HG03175 (cell line): ENCODE measurements around the gene SCG5.
"Not testable (repeated sequence)": the region's sequence is repeated elsewhere in the genome, so short reads cannot be mapped to it uniquely, and the experiment has no call there.

Experiments used
- ATAC-seq: cut with Tn5 transposase; IDR thresholded peaks from one replicate; pipeline ENCODE4 v1.9.1; 2021; ENCODE audit warnings: mild to moderate bottlenecking, moderate library complexity; ENCODE audit not compliant: unreplicated experiment

SCG5 gene, protein sequence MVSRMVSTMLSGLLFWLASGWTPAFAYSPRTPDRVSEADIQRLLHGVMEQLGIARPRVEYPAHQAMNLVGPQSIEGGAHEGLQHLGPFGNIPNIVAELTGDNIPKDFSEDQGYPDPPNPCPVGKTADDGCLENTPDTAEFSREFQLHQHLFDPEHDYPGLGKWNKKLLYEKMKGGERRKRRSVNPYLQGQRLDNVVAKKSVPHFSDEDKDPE

DNA sequence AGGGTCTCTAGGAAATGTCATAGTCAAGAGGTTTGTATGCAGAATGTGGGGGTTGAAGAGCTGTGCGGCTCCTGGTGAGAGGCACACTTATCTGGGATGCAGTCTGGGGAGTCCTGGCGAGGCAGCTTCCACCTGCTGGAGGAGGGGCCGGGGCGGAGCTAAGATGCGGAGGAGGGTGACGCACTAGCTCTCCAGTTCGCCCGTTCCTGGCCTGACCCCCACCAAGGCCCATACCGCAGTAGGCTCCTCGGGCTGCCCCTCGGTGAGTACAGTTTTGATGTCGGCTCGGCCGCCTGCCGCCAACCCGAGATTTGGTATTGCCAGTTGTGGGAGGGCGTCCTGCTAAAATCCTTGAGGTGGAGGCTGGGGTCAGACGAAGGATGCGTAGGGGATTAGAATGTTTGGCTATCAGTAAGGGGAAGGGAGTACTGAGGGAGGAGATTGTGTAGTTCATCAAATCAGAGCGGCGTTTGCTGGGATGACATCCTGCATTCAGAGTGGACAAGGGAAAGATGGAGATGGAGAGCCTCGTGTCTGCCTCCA is at the start of gene SCG5:
Gene SCG5 (plus strand): TSS at position 194 of the 543 bp plus-strand sequence. CDS start 1,883 bp downstream, outside the sequence.
- no peak for ATAC-seq

DNA sequence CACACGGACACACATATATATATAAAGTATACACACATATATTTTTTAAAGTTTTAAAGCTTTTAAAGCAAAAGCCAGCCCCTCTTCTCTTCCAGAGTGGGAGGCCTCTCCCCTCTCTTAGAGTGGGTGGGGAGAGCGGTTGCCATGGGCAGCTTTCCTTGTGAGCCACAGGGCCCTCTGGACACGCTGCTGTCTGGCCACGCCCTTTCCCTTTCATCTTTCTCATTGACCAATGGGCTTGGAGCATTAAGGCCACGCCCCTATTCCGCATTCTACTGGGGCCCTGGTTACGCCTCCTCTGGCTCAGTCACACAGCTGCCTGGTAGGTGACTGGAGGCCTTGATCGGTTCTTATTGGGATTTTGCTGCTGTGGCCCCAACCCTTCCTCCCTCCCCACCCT is 48.4 kb upstream of the SCG5 start, which contains the start of gene GOLGA8N:
Gene GOLGA8N (plus strand): TSS at position 306 of the 400 bp plus-strand sequence.
- not testable (repeated sequence) for ATAC-seq

DNA sequence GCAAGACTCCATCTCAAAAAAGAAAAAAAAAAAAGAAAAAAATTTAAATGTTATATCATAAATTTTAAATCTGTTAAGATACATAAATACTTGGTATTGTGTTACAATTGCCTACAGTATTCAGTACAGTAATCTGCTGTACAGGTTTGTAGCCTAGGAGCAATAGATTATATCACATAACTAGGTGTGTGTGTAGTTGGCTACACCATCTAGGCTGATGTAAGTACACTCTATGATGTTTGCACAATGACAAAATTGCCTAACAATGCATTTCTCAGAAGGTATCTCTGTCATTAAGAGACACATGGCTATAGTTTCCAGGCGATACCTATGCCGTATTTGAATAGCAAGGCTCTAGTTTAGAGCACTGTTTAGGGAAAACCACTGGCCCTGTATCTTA is 32.0 kb upstream of the SCG5 start:
- ATAC-seq = not testable (repeated sequence)

DNA sequence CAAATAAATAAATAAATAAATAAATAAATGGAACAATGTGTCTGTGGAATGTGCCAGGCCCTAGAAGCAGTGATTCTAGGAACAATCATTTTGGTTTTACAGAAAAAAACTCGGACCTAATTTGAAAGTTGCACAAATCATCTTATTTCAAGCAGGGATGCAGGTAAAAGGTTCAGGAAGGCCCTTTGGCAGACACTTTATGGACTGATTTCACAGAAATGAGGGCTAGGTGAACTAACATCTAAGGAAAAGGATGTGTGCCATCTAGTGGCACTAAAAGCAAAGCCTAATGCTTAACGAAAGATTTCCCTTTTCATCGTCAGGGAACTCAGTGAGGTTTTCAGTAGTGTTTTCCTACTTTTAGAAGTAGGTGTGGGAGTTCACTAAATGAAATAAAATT is 30.8 kb upstream of the SCG5 start:
- ATAC-seq = not testable (repeated sequence)

DNA sequence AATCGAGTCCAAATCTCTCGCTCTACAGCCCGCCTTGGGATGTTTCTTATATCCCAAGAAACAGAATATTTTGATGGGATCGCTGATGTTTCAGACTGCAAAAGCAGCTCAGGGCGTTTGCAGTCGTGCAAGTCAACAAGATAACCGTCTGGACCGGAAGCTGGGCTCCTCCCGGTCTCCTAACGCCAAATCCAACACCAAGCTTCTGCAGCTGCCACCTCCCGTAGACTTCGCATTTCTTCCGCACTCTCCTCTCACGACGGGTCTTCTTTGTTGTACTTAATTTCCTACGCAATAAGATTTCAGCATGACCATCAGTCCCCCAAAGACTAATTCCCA is 26.8 kb upstream of the SCG5 start:
- peak; percentile 21 for ATAC-seq

DNA sequence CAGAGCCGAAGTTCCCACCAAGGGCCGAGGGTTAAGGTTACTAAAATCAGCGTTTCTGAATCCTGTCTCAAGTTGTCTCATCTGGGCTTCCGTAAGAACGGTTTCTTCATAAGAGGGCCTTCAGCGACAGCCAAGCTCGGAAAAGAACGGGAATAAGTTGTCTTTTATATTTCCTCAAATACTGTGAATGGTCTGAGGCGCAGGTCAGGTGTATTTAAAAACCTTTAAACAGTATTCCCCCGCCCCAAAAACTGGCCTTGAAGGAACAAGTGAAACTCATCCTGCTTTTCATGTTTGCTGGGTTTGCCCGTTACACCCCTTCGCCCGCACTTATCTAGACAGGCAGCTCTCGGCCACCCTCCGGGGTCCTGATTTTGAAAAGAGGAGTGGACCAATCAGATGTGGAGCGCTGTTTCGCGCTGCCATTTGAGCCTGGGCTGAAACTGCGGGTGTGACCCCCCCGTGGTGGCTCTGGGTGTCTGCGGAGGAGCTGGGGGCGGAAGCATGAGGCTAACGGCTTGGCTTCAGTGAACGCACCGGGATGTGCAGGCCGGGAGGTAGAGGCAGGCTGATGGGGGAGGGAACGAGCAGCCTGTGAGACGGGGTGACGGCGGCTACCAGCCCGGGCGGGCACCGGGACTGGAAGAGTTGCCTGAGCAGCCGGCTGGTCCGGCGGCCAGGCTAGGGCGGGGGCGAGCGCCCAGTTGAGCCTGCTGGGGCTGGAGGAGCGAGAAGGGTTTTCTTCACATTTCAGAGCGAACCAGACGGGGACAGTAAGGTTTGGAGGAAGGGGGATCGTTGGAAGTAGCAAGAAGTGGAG is 26.2 kb upstream of the SCG5 start, which contains the start of gene ARHGAP11A:
Gene ARHGAP11A (plus strand): TSS at position 454 of the 820 bp plus-strand sequence. CDS start 708 bp downstream, outside the sequence.
- peak; percentile 82 for ATAC-seq

DNA sequence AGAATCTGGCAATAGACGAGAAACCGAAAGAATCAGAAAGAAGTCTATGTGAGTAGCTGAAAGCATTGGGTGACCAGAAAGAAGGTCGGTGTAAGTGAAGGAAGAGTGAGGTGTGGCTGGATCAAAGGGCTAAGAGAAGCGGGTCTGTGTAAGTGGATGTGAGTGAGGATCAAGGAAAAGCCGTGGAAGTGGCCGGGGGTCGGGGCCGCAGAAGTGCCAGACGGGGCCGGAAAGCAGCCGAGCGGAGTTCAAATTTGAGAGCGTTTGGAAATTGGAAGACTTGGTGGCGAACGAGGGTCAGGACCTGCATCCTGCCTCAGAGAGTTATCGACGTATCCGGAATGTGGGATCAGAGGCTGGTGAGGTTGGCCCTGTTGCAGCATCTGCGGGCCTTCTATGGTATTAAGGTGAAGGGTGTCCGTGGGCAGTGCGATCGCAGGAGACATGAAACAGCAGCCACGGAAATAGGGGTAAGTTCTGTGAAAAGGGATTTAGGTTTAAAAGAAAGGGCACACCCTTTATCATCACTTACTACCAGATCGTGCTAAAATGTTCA is 25.6 kb upstream of the SCG5 start:
- peak; percentile 19 for ATAC-seq

DNA sequence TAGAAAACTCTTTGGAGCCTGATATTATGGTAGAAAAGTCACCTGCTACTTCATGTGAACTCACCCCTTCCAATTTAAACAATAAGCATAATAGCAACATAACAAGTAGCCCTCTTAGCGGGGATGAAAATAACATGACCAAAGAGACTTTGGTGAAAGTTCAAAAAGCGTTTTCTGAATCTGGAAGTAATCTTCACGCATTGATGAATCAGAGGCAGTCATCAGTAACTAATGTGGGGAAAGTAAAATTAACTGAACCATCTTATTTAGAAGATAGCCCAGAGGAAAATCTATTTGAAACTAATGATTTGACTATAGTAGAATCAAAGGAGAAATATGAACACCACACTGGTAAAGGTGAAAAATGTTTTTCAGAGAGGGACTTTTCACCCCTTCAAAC is 5.1 kb upstream of the SCG5 start:
- ATAC-seq = no peak

DNA sequence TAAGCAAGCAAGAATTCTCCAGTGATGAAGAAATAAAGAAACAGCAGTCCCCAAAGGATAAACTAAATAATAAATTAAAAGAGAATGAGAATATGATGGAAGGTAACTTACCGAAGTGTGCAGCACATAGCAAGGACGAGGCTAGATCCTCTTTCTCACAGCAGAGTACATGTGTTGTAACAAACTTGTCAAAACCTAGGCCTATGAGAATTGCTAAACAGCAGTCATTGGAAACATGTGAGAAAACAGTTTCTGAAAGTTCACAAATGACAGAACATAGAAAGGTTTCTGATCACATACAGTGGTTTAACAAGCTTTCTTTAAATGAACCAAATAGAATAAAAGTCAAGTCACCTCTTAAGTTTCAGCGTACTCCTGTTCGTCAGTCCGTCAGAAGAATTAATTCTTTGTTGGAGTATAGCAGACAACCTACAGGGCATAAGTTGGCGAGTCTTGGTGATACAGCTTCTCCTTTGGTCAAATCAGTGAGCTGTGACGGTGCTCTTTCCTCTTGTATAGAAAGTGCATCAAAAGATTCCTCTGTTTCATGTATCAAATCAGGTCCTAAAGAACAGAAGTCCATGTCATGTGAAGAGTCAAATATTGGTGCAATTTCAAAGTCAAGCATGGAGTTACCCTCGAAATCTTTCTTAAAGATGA is 4.5 kb upstream of the SCG5 start:
- no peak for ATAC-seq

DNA sequence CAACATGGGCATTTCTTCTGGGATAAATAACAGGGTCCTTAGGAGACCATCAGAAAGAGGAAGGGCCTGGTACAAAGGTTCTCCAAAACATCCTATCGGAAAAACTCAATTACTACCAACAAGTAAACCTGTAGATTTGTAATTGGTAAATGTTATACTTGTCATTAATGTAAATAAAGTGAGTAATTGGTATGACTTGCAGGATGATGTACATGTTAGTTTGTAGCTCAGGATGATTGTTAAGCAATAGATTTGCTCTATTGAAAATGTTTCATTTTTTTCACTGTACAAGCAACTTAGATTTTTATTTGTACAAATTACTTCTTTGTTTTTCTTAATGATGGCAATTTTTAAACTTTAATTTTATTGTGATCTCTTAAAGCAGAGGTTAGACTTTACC is 3.8 kb upstream of the SCG5 start:
- ATAC-seq = no peak

DNA sequence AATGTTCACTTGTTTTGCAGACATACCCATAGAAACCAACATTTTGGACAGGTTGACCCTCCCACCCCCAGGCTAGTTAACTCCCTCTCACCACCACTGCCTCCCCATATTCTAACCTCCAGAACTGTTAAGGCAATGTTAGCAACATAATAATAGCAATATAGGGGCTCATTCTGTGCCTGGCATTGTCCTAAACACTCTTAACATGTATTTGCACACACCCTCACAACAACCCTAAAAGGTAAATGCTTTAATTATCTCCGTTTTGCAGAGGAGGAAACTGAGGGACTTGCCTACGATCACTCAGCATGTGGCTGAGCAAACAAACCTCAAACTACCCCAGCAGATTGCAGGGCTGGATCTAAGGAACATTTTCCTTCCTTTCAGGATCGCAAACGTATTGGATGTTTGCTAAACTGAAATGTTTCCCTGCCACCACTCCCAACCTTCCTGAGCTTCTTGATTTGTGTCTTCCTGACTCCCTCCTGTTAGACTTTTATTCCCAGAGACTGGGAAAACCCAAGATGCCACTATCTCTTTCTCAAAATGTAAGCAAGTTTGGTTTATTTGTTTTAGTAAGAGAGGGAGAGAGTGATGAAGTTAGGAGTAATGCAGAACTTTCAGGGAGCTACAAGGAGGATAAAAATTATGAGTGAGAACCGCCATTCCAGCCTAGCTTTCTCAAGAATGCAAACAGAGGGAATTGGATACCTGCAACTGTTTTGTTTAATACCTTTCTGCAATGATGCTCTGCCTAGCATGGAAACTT is 1.3 kb downstream of the SCG5 start:
- ATAC-seq = no peak

DNA sequence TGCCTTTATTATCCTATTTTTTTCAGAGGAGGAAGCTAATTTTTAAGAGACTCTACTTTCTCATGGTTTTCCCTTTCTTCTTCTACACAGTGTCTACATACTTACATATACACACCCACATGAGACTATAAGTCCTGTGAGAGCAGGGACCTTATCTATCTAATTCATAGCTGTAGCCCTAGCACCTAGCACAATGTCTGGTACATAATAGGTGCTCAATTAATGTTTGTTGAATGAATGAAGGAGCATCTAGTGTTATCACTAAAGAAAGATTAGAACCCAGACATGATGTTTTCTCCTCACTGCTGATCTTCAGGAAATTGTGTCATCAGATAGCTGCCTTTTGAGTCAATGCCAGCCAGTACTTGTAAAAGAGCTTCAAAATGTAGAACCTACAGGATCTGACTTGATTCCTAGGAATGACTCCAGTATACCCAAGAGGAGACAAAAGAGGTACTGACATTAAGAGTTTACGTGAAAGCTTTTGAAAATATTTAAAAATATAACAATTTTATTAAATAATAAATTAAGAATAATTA is 2.5 kb downstream of the SCG5 start:
- ATAC-seq = no peak

DNA sequence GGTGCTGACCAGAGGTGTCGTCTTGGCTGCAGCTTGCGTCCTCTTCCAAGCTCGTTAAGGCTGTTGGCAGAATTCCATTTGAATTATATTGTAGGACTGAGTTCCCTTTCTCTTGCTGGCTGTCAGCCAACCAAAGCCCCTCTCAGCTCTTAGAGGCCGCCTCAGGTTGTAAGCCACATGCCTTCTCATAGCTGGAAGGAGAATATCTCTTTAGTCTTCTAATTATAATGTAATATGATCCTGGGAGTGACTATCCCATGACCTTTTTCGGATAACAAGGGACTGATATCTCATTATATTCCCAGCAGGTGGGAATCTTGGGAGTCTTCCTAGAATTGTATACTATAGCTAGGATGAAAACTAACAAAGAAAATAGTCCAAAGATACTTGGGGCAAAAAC is 4.8 kb downstream of the SCG5 start:
- no peak for ATAC-seq

DNA sequence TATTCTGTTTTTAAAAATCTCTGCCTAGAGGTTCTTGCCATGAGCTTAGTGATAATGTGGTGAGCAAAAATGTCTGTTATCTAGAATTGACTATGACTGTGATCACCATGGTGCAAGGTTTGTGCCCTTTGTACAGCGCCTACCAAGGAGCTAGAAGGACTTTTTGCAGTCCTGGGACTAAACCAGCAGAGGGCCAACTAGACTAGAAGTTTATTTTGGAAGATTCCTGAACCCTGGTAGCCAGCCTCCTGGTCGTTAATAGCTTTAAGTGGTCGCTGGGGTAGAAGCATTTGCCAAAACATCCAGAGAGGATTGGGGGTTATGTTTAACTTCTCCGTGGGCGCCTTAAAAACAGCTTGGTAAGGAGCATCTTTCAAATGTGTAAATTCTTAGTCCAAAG is 7.8 kb downstream of the SCG5 start:
- no peak for ATAC-seq

DNA sequence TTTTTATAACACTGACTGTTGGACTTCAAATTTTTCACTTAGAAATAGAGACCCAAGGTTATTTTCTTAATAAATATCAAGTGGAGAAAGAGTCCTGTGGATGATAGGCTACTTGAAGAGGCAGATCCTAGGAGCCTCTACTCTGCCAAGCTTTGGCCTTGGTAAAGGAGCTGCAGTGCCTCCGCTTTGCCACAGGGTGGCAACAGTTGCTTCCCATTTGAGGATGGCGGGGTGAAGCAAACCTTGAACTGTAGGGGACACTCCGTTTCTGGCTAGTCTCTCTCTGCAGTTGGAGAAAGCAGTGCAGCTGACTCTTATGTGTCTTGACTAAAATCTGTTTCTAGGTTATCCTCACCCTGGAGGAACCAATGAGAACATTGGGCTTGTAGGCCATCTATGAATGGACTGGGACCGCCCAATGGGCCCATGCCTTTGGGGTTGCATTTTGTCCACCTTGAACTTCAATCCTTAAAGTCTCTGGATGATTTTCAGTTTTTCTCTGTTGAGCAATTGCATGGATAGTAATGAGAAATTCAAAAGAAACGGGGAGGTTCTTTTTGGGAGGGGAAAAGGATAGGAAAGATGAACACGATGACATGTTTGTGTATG is 9.8 kb downstream of the SCG5 start:
- peak; percentile 81 for ATAC-seq

DNA sequence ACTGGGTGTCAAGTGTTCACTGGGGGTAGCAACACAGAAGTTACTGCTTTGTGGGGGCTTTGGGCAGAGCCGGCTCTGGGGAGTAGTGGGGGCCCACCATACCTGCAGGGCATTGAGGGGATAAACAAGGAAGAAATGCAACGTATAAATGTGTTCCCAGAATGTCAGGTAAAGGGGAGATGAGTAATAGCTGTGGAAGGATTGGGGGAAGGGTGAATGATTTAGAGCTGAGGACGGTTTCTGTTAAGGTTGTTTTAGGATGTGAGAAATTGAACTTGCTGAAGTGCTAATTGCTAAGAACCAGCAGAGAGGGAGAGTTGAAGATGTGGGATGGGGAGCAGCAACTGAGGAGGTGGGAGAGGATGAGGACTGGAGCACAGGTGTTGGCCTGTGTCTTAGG is 10.7 kb downstream of the SCG5 start:
- ATAC-seq = no peak

DNA sequence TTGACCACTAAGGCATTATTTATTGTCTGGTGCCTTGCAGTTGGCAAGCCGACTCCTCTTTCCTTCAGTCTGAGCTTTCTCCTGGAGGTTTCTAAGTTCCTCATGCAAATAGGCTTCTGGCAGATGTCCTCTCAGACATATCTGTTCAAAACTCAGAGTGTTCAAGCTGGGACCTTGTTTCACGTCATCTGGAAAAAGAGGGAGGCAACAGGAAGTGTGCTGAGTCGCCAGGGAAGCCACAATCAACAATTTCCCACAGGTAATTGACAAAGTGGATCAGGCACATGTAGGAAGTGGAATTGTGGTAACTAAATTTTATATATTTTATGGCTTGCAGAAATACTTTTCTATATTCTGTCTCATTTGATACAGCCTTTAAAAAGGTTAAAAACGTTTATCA is 14.6 kb downstream of the SCG5 start:
- ATAC-seq = no peak

DNA sequence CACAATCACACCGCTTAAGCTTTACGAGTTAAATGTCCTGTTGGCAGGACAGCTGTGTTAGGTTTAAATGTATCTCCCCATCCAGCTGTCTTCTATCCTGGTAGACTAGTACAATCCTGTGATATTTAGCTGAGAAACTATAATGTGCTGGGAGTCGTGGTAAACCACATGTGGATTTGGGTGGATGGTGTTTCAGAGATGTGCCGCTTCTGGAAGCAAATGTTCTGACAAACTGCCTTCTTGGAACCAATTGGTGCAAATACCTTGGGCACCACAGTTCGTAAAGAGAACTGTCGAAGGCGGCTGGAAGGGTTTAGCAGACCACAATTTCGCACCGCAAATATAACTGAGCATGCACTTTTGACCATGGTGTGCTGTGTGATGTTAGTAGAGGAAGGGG is 15.0 kb downstream of the SCG5 start:
- no peak for ATAC-seq

DNA sequence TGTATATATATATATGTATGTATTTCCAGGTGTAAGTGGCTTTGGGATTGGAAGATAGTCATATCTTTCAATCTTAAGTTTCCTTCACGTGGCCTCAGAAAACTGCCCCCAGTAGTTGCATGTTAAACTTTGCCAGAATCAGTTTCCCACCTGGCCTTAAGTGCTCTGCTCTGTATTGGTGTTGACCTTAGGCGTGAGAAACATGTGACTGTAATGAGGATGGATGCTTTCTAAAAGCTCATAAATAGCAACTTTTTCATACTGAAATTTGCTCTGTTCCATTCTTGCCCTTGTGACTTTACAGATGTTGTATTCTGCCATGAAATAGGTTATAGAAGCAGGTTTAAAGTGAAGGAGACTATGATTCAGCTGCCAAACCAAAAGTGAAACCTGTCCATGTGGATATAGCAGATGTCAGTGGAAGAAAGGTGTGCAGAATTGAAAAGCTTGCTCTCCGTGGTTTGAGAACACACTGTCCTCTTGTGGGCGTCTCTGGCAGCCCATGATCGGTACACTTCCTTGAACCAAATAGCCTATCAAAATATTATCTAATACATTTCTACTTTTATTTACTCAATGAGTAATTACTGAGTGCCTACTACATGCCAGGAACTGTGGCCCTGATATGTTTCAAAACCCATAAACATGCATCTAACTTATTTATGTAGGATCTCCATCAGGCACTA is 15.8 kb downstream of the SCG5 start:
- no peak for ATAC-seq
